HEK293T (cell line): ENCODE results near the gene CHURC1.

Experiments
- BHLHE40 ChIP-seq: fragments of 450-650 bp; IDR thresholded peaks from 2 replicates; pipeline ENCODE4 v1.6.1; 2016; ENCODE audit warnings: mild to moderate bottlenecking, moderate library complexity, borderline replicate concordance
- ELF4 ChIP-seq: fragments of 450-650 bp; IDR thresholded peaks from 2 replicates; pipeline ENCODE4 v1.6.1; 2017; ENCODE audit warnings: antibody characterized with exemption
- FOXK2 ChIP-seq: fragments of 450-650 bp; IDR thresholded peaks from 2 replicates; pipeline ENCODE4 v1.6.1; 2016; ENCODE audit warnings: mild to moderate bottlenecking
- FOXM1 ChIP-seq: fragments of 450-650 bp; IDR thresholded peaks from 2 replicates; pipeline ENCODE4 v1.6.1; 2017; ENCODE audit warnings: mild to moderate bottlenecking, borderline replicate concordance
- L3MBTL2 ChIP-seq: fragments of 450-650 bp; conservative IDR thresholded peaks from 2 replicates; pipeline ENCODE4 v1.6.1; 2016; ENCODE audit warnings: mild to moderate bottlenecking
- NFRKB ChIP-seq: fragments of 450-650 bp; IDR thresholded peaks from 2 replicates; pipeline ENCODE4 v1.6.1; 2016; ENCODE audit warnings: mild to moderate bottlenecking, moderate library complexity

GRCh38 chr14:64915029-64915424 is 772 bp downstream of the CHURC1 start:
- TF ChIP-seq NFRKB, result no peak
- TF ChIP-seq FOXK2, result no peak
- TF ChIP-seq L3MBTL2, result no peak
- TF ChIP-seq ELF4, result no peak
- TF ChIP-seq FOXM1, result no peak
- no peak for TF ChIP-seq BHLHE40
